Measurements from ENCODE around the gene DNAH2.

- TF ChIP-seq EP300 (IDR thresholded peaks at IDR 0.05), result no peak
- no peak for TF ChIP-seq CTCF (IDR thresholded peaks at IDR 0.05)
These were observed 12.8 kb upstream of the DNAH2 start, which contains the start of gene EFNB3 for GRCh38 chr17:7704601-7705268.

Data from upper lobe of left lung (tissue), 4 donors.